ENCODE data around the gene TXNL1. TPM values are rescaled to one million over a fixed set of nuclear protein-coding genes. Genes with fewer than 3 reads are reported as not detected.
A peak's percentile ranks its signal among the peaks of the same experiment; 100 is the strongest.

TXNL1 gene
- total RNA-seq (2014; rRNA removed; shearing (Covaris generic)) (50.0 and 71.6 TPM in 2 replicates), polyA plus RNA-seq (2016; fragmentation: Nextera tagmentation; extraction: Ambion mirVana) (101 and 109 TPM in 2 replicates)

- Histone ChIP-seq H3K27me3 (replicated peaks; ENCODE audit: insufficient read depth) (no peaks in the 10 kb centered on the region), H3K9me2 (ENCODE audit: insufficient read depth) (no peaks in the 10 kb centered on the region), H3K27ac (peak within 1 kb of the TSS; percentile 95), H3K36me3 (ENCODE audit: low read depth) (no peaks in the 10 kb centered on the region), H3K79me2 (ENCODE audit: insufficient read depth) (peaks cover 48% of the 10 kb centered on the region), H2AFZ (peak within 1 kb of the TSS; percentile 96), H4K20me1 (ENCODE audit: insufficient read depth) (no peaks in the 10 kb centered on the region; the same call in 1 of the 2 replicates), H3F3A (ENCODE audit: insufficient read depth) (peaks cover 7% of the 10 kb centered on the region; the same call in 1 of the 2 replicates), H3K9ac (peak within 1 kb of the TSS; percentile 98), H3K9me3 (ENCODE audit: low read depth) (no peaks in the 10 kb centered on the region), H3K4me3 (peak within 1 kb of the TSS; percentile 89), H3K4me2 (ENCODE audit: unreplicated experiment) (peak within 1 kb of the TSS; percentile 95), H3K4me1 (ENCODE audit: insufficient read depth) (peaks cover 27% of the 10 kb centered on the region)
- in situ Hi-C loops (cut with MboI): no loop called here
- DNase-seq: peak; percentile 100
- WGBS, 2 experiments (ENCODE audit: low coverage in 1 of 2, low lambda C conversion rate in 2 of 2, missing lambda C conversion rate in 2 of 2): 1 to 2% methylated on average over 45 to 64 of the region's 64 CpGs
- TF ChIP-seq EZH2phosphoT487 (IDR thresholded peaks at IDR 0.05; ENCODE audit: insufficient read depth, low read depth): no peak
- TF ChIP-seq EZH2 (IDR thresholded peaks at IDR 0.05; ENCODE audit: insufficient read depth, poor library complexity, severe bottlenecking): no peak
Measured at GRCh38 chr18:56638232-56639103, at the start of gene TXNL1. TXNL1 (minus strand) TSS chr18:56638592; CDS start chr18:56638440, 152 bp downstream.

- WGBS, 2 experiments (ENCODE audit: low coverage in 1 of 2, low lambda C conversion rate in 2 of 2, missing lambda C conversion rate in 2 of 2): 96 to 100% methylated on average over 3 of the region's 3 CpGs
- Histone ChIP-seq H2AFZ (no peak overlapping the region), H3K27ac (no peak overlapping the region), H3K9me2 (ENCODE audit: insufficient read depth) (no peaks in the 10 kb centered on the region), H3K4me1 (ENCODE audit: insufficient read depth) (no peaks in the 10 kb centered on the region), H3K27me3 (replicated peaks; ENCODE audit: insufficient read depth) (no peaks in the 10 kb centered on the region), H4K20me1 (ENCODE audit: insufficient read depth) (no peaks in the 10 kb centered on the region), H3K36me3 (ENCODE audit: low read depth) (no peaks in the 10 kb centered on the region), H3K4me3 (no peak overlapping the region), H3F3A (ENCODE audit: insufficient read depth) (no peaks in the 10 kb centered on the region), H3K9ac (no peak overlapping the region), H3K79me2 (ENCODE audit: insufficient read depth) (no peaks in the 10 kb centered on the region), H3K9me3 (ENCODE audit: low read depth) (no peaks in the 10 kb centered on the region), H3K4me2 (ENCODE audit: unreplicated experiment) (no peak overlapping the region)
- in situ Hi-C loops (cut with MboI): no loop called here
- TF ChIP-seq EZH2phosphoT487 (IDR thresholded peaks at IDR 0.05; ENCODE audit: insufficient read depth, low read depth) (no peak), EZH2 (IDR thresholded peaks at IDR 0.05; ENCODE audit: insufficient read depth, poor library complexity, severe bottlenecking) (no peak)
- no peak for DNase-seq
Measured at GRCh38 chr18:56684277-56684676, 45.9 kb upstream of the TXNL1 start.

GRCh38 chr18:56678836-56679565 lies 40.6 kb upstream of the TXNL1 start:
- H3K4me3 ChIP-seq: no peak overlapping the region
- no peaks in the 10 kb centered on the region for H3K9me2 ChIP-seq (ENCODE audit: insufficient read depth)
- H3K9ac ChIP-seq: no peak overlapping the region
- no peaks in the 10 kb centered on the region for H3K36me3 ChIP-seq (ENCODE audit: low read depth)
- no peaks in the 10 kb centered on the region for H3K27me3 ChIP-seq (replicated peaks; ENCODE audit: insufficient read depth)
- TF ChIP-seq EZH2 (IDR thresholded peaks at IDR 0.05; ENCODE audit: insufficient read depth, poor library complexity, severe bottlenecking) (no peak), EZH2phosphoT487 (IDR thresholded peaks at IDR 0.05; ENCODE audit: insufficient read depth, low read depth) (no peak)
- H2AFZ ChIP-seq: no peak overlapping the region
- H3K27ac ChIP-seq: no peak overlapping the region
- H3K9me3 ChIP-seq (ENCODE audit: low read depth): no peaks in the 10 kb centered on the region
- no peaks in the 10 kb centered on the region for H3K79me2 ChIP-seq (ENCODE audit: insufficient read depth)
- in situ Hi-C loops (cut with MboI): no loop called here
- H4K20me1 ChIP-seq (ENCODE audit: insufficient read depth): no peaks in the 10 kb centered on the region
- H3K4me2 ChIP-seq (ENCODE audit: unreplicated experiment): no peak overlapping the region
- no peaks in the 10 kb centered on the region for H3K4me1 ChIP-seq (ENCODE audit: insufficient read depth)
- DNase-seq: no peak
- 92 to 97% methylated on average over 4 of the region's 4 CpGs for WGBS, 2 experiments (ENCODE audit: low coverage in 1 of 2, low lambda C conversion rate in 2 of 2, missing lambda C conversion rate in 2 of 2)
- no peaks in the 10 kb centered on the region for H3F3A ChIP-seq (ENCODE audit: insufficient read depth)

- H3K9ac ChIP-seq: no peak overlapping the region
- TF ChIP-seq EZH2 (IDR thresholded peaks at IDR 0.05; ENCODE audit: insufficient read depth, poor library complexity, severe bottlenecking): no peak
- no peak overlapping the region for H3K4me2 ChIP-seq (ENCODE audit: unreplicated experiment)
- no peaks in the 10 kb centered on the region for H3K36me3 ChIP-seq (ENCODE audit: low read depth)
- no peaks in the 10 kb centered on the region for H3K27me3 ChIP-seq (replicated peaks; ENCODE audit: insufficient read depth)
- 69 to 71% methylated on average over 2 of the region's 2 CpGs for WGBS, 2 experiments (ENCODE audit: low coverage in 1 of 2, low lambda C conversion rate in 2 of 2, missing lambda C conversion rate in 2 of 2)
- H3K27ac ChIP-seq: no peak overlapping the region
- H4K20me1 ChIP-seq (ENCODE audit: insufficient read depth): no peaks in the 10 kb centered on the region
- no peaks in the 10 kb centered on the region for H3K4me1 ChIP-seq (ENCODE audit: insufficient read depth)
- DNase-seq: no peak
- in situ Hi-C loops (cut with MboI): no loop called here
- H3K9me2 ChIP-seq (ENCODE audit: insufficient read depth): no peaks in the 10 kb centered on the region
- no peaks in the 10 kb centered on the region for H3K9me3 ChIP-seq (ENCODE audit: low read depth)
- H3F3A ChIP-seq (ENCODE audit: insufficient read depth): no peaks in the 10 kb centered on the region
- no peak overlapping the region for H3K4me3 ChIP-seq
- no peak overlapping the region for H2AFZ ChIP-seq
- H3K79me2 ChIP-seq (ENCODE audit: insufficient read depth): peaks cover 5% of the 10 kb centered on the region; the same call in 1 of the 2 replicates
Measured at GRCh38 chr18:56676639-56677038, 38.2 kb upstream of the TXNL1 start.
